NCI-H526 treated with DMSO at 0.1 percent for 48 hours (cell line): ENCODE results near the gene NRP1.

Experiments used
- DNase-seq: peaks from one replicate; lab custom pipeline; 2025; lab: John Stamatoyannopoulos, UW

Gene NRP1

DNA sequence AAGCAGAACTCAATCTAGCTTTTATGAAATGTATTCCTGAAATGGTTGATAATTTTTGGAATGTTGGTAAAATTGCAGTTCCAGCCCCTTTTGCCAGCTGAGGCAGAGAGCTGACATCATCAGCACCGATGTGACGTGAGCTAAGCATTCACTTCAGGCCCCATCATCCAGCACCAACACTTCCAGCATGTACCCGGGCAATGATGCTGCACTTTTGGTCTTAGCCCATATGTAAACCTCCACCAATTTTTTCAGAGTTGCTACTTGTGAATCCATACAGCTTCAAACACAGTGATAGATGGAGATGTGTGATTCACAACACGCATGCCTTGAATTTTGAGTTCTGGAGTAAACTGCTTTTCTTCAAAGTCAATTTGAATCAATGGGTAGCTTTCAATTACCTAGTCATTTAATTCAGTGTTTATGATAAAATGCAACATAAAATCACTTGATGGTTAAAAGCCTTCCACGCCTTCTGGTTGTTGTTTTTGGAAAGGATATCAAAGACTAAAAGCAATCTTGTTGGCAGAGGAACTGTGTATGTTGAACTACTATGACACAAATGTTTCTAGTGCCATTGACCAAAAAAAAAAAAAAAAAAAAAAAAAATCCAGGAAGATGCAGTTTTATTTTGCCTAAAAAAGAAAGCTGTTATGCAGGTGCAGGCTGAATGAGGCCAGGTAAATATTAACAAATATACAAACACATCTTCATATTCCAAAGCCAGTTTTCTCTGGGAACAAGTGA is 73.9 kb downstream of the NRP1 start:
- no peak for DNase-seq

DNA sequence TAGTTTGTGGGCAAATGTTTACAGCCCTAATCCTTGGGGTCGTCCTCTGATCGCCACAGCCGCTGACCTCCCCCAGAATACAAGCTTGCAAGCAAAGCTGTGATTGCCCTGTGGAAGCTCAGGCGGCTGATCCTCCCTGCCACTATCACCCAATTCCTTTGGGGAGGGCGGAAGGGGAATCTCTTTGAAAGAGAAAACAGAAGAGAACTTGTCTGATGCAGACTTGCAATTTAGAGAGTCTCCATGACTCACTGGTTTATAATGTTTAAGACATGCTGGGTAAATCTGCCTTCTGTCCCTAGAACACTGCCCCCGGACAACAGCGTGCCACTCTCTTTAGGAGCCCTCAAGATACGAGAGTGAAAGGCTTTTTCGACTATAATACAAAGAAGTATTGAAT is 75.5 kb downstream of the NRP1 start:
- DNase-seq = no peak

DNA sequence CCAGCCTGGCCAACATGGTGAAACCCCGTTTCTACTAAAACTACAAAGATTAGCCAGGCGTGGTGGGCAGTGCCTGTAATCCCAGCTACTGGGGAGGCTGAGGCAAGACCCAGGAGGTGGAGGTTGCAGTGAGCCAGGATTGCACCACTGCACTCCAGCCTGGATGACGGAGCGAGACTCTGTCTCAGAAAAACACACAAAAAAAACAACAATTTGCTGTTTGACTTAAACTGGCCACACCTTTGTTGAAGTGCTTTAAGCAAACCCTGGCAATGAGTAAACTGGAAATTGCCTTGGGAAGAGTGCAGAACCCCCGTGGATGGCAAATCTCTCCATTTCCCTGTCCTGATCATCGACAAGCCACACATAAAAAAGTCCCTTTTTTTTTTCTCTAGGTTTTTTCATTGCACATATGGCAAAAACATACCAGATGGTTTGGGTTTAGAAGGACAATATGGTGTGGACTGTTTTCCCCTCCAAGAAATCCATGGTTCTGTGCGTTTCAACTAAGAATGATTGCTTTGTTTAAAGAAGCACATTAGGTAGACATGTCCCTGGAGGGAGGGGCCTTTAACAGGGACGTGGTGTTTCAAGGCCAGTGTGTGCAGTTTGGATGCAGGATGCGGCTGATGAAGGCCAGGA is 76.9 kb downstream of the NRP1 start:
- DNase-seq = no peak

DNA sequence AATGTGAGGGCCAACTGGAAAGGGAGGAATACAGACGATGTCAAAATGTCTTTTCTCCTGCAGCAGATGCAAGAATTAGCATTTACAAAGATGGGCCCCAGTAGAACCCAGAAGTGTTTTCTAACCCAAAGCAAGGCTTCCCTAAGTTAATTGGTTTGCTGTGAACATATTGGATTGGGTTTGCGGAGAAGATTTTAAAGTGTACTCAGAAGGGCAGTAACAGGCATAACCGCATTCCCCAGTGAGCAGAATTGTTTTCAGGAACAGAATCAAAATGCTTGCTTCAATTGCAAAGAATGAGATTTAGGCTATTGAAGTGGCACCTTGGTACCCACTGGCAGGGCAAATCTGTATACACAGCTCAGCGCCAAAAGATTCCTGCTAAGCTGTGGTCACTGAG is 78.0 kb downstream of the NRP1 start:
- no peak for DNase-seq

- no peak for DNase-seq
Measured at GRCh38 chr10:33254556-33255160, 79.8 kb downstream of the NRP1 start.

- DNase-seq = no peak
Measured at GRCh38 chr10:33253411-33253810, 81.1 kb downstream of the NRP1 start.

DNA sequence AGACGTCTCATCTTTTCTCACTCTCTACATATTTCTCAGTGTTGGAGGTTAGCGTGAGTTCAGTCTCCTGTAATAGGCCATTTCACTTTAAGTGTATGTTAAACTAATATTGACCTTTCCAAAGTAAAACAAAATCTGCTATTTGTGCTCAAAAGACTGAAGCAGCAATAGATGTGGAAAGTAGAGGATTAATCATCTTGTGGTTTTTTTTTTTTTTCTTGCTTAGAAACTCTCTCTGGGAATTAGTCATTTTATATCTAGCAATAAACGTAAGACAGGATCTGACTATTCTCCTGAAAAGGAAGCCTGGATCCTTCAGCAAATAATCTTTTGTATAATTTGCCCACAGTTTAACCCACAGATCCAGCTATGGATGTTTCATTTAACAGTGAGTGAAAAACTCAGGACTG is 81.7 kb downstream of the NRP1 start:
- DNase-seq = no peak

- DNase-seq = no peak
Measured at GRCh38 chr10:33252324-33252723, 82.1 kb downstream of the NRP1 start.

GRCh38 chr10:33249659-33250345 is 84.7 kb downstream of the NRP1 start:
- DNase-seq = no peak

- DNase-seq = no peak
Measured at GRCh38 chr10:33249137-33249536, 85.3 kb downstream of the NRP1 start.

DNA sequence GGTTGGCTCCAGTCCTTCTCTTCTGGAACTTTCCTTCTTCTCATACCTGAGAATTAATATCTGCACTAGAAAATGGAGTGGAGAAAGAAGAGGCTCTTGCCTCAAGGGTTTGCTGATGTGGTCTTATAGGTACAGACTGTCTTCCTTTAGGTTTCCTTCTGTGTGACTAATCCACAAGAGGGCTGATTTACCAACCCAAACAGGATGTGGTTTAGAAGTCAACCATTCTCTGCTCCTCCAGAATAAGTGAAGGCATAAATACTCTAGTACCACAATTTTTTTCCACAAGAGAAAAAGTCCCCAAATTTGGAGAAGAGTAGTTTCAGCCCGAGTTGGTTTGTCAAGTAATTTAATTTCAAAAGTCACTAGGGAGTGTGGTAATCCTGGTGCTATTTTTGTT is 85.8 kb downstream of the NRP1 start:
- DNase-seq = no peak

DNA sequence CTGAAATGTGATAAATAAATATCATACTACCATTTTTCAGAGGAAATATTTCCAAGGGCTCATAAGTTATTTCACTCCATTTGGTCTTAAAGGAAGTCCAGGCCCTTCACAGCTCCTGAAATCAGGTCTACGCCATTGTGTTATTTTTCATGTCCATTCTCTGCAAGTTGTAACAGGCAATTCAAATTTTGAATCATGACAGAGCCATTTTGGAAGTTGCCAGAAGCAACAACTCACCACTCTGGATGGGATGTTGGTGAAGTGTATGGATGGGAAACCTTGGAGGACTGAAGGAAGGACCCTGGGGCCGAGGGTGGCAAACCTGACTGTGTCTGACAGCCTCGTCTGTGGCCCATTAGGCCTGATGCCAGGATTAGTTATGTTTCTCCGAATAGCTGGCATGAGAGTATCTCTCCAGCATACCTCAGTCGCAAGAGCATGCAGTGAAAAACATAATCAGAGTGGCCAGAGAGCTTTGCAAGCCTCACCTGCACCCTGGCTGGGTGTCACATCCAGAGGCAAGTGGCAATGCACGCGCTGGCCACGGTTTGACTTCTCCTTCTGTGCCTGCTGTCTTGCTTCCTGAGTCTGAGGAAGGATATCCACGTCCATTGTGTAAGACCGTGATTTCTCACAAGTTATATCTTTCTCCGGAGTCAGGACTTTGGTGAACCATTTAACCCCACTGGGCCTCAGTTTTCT is 87.1 kb downstream of the NRP1 start:
- DNase-seq = no peak

DNA sequence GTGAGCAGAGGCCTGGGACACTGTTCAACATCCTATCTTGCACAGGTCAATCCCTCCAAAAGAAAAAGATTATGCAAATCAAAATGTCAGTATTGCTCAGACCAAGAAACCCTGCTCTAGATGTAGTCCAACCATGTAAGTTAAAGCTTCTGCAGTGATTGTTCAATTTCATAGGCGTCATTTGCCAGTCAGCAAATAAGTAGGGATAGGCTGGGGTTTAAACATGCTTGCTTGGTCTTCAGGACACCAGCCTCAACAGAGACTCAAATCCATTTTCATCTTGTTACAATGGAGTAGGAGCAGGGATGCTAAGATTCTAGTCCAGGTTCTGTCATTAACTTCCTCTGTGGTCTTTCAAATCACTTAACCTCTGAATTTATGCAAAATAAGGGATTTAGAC is 89.1 kb downstream of the NRP1 start:
- DNase-seq = no peak

- no peak for DNase-seq
Measured at GRCh38 chr10:33244354-33244967, 90.0 kb downstream of the NRP1 start.

DNA sequence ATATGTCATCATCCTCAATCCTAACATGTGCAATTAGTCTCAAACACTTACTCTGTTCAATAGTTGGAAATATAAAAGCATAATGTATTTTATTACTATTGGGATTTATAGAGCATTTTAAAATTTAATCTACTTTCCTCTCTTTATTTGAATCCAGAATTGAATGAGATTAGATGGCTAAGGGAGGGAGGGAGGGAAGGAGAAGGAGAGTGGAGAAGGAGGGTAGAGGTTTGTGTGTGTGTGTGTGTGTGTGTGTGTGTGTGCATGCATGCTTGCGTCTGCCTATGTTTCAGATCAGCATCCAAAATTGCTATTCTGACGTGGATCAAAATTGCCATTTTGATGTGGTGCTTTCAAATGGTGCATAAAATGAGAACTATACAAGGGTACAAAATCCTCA is 90.8 kb downstream of the NRP1 start:
- no peak for DNase-seq

DNA sequence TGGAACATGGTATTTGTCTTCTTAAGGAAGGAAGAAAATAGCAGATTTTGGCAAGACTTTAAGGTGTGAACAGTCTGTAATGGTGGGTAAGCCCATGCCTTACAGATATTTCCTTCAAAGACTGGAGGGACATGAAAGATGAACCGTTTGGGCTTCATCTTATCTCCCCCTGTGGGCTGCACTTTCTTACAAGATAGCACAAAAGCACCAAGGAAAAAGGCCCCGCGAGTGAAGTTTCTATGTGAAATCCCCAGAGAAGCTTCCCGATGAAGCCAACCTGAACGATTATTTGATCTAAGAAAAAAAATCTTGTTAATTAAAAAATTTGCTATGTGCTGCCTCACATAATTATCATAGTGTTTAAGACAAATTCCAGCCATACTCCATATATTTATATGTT is 91.5 kb downstream of the NRP1 start:
- no peak for DNase-seq

DNA sequence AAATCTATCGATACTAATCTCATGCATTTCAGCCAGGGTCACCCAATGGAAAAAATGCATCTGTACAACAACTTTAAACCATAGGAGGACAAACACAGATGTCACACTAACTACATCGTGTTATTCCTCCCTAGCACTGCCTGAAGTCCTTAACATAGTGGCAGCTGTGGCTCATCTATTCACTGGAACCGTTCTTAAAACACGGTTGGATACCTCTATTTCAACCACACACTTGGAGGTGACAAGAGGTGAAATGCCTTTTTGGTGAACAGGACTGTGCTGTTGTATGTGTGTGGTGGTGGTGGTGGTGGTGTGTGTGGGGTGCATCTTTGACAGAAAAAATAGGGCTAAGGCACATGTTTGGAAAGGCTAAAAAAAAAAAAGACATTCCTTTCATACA is 93.1 kb downstream of the NRP1 start:
- DNase-seq = no peak

- no peak for DNase-seq
Measured at GRCh38 chr10:33240931-33241330, 93.5 kb downstream of the NRP1 start.

DNA sequence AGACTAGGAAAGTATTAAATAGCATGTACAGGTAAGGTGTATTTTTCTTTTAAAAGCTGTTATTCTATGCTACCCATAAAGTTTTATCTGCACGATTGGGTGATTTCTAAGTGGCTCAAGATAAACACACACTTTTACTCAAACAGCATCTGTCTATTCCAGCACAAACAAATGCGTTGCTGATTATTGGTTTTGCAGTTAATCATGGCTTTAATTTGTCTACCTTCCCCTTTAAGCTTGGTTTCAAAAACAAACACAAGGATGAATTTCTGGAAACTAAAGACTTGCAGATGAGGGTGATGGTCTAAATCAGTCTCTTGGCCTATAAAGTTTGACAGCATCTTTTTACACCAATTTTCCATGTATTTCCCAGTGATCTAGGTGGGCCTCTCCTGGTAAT is 94.2 kb downstream of the NRP1 start:
- DNase-seq = no peak

DNA sequence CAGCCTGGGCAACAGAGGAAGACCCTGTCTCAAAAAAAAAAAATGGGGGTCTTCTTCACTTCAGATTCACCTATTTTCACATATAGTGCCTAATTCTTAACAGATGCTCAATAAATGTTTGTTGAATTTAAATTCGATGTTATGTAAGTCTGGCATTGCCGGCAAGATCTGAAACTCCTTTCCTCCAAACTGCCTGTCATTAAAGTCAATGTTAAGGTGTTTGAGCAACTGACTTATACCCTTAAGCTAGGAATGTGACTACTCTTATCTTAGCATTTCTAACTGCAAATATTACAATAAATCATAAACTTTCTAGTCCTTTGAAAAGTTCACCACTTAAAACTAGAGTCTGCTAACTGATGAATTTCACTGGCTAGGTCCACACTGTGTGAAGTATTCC is 95.2 kb downstream of the NRP1 start:
- DNase-seq = no peak

- no peak for DNase-seq
Measured at GRCh38 chr10:33238643-33239042, 95.8 kb downstream of the NRP1 start.
